Keratinocyte (primary cell): ENCODE data around the gene SLC35F2. TPM values are rescaled to one million over a fixed set of nuclear protein-coding genes. Genes with fewer than 3 reads are reported as not detected.

Source experiments
- DNase-seq: peaks from one replicate; pipeline ENCODE4 v3.0.0-alpha.2; 2011; ENCODE audit warnings: low read depth, missing footprints, low spot score
- FAIRE-seq: peaks from 2 replicates; lab custom pipeline; 2011; peaks lifted over from hg19 to GRCh38; lab: Jason Lieb, UNC
- H2AFZ ChIP-seq: 2 replicates; pipeline ENCODE4 v1.6.0; 2012; ENCODE audit warnings: low read length, control low read depth, inconsistent platforms; ENCODE audit not compliant: control insufficient read depth
- H3K27ac ChIP-seq: 2 replicates; pipeline ENCODE4 v1.5.1; 2011; ENCODE audit warnings: low read length; ENCODE audit not compliant: control insufficient read depth, insufficient read depth
- H3K27me3 ChIP-seq: 3 replicates; pipeline ENCODE4 v1.6.0; 2011; ENCODE audit warnings: low read length; ENCODE audit not compliant: control insufficient read depth, insufficient read depth; ENCODE audit errors: extremely low read depth
- H3K36me3 ChIP-seq, 2 experiments: 2 replicates in 1 of 2; 3 replicates in 1 of 2; pipeline ENCODE4 v1.5.1; 2011; ENCODE audit warnings: low read length in 2 of 2, mild to moderate bottlenecking in 1 of 2; ENCODE audit not compliant: control insufficient read depth in 2 of 2, insufficient read depth in 2 of 2; ENCODE audit errors: extremely low read depth in 1 of 2
- H3K4me1 ChIP-seq: 3 replicates; pipeline ENCODE4 v1.5.1; 2011; ENCODE audit warnings: low read length; ENCODE audit not compliant: control insufficient read depth, insufficient read depth; ENCODE audit errors: extremely low read depth
- H3K4me2 ChIP-seq: 3 replicates; pipeline ENCODE4 v1.6.0; 2011; ENCODE audit warnings: low read depth, low read length; ENCODE audit not compliant: control insufficient read depth, insufficient read depth; ENCODE audit errors: extremely low read depth
- H3K4me3 ChIP-seq, 3 experiments: fragments of 200-600 bp in 1 of 3; sonication (generic) in 1 of 3; 2 replicates in 2 of 3; 3 replicates in 1 of 3; pipeline ENCODE4 v1.5.1; 2011 to 2016; ENCODE audit warnings: low read length in 3 of 3, mild to moderate bottlenecking in 3 of 3, control low read depth in 2 of 3, inconsistent platforms in 1 of 3, low read depth in 1 of 3, mixed read lengths in 1 of 3, mixed run types in 1 of 3, moderate library complexity in 1 of 3; ENCODE audit not compliant: control insufficient read depth in 2 of 3, insufficient read depth in 2 of 3; ENCODE audit errors: extremely low read depth in 1 of 3
- H3K79me2 ChIP-seq: 2 replicates; pipeline ENCODE4 v1.6.0; 2012; ENCODE audit warnings: low read length; ENCODE audit not compliant: control insufficient read depth, insufficient read depth
- H3K9ac ChIP-seq: 3 replicates; pipeline ENCODE4 v1.6.0; 2011; ENCODE audit warnings: low read length; ENCODE audit not compliant: control insufficient read depth, insufficient read depth; ENCODE audit errors: extremely low read depth
- H3K9me1 ChIP-seq: 3 replicates; pipeline ENCODE4 v1.6.0; 2011; ENCODE audit warnings: low read length; ENCODE audit not compliant: control insufficient read depth, insufficient read depth; ENCODE audit errors: extremely low read depth
- H3K9me3 ChIP-seq: 2 replicates; pipeline ENCODE4 v1.5.1; 2012; ENCODE audit warnings: low read depth, low read length; ENCODE audit not compliant: control insufficient read depth
- H4K20me1 ChIP-seq: 3 replicates; pipeline ENCODE4 v1.6.0; 2011; ENCODE audit warnings: low read length; ENCODE audit not compliant: control insufficient read depth, insufficient read depth; ENCODE audit errors: extremely low read depth
- EZH2 ChIP-seq: IDR thresholded peaks from one replicate; pipeline ENCODE4 v1.6.1; 2012; ENCODE audit warnings: inconsistent platforms, mild to moderate bottlenecking, low read length, moderate library complexity
- dilution Hi-C: fragments of 300-500 bp; cut with MboI; formaldehyde crosslinking; loops from one replicate; pipeline ENCODE4 v1.7.0; 2020; ENCODE audit warnings: low sequenced_read_pairs; ENCODE audit not compliant: extremely low pct_ligation_motif_present
- polyA plus RNA-seq, 5 experiments: library from polyadenylated mRNA; depleted of rRNA in 3 of 5; stranded (reverse) in 3 of 5; stranded (forward) in 1 of 5; unstranded in 1 of 5; fragments of >200 nt; gene quantifications; 1 replicate in 1 of 5; 2 replicates in 3 of 5; 3 replicates in 1 of 5; pipeline versions ENCODE4 v1.2.1 to v1.2.3, GENCODE V29; 2011 to 2012; ENCODE audit warnings: missing spikeins in 2 of 5, low read depth in 1 of 5, low replicate concordance in 1 of 5
- TF ChIP-seq, protein P1 (sequence below), 3 experiments: IDR thresholded peaks in 1 of 3; conservative IDR thresholded peaks in 1 of 3; optimal IDR thresholded peaks in 1 of 3; 2 replicates in 2 of 3; 3 replicates in 1 of 3; pipeline versions ENCODE3 to v1.5.1; 2011; ENCODE audit warnings: low read length in 3 of 3, mild to moderate bottlenecking in 3 of 3, moderate library complexity in 2 of 3, control low read depth in 1 of 3, inconsistent platforms in 1 of 3; ENCODE audit not compliant: insufficient read depth in 2 of 3; ENCODE audit errors: extremely low read depth in 1 of 3

Gene SLC35F2
- polyA plus RNA-seq, 1 donor (not counting 4 experiments of a cell fraction or from before 2014, with no cell fraction given) = 47.2 TPM

DNA sequence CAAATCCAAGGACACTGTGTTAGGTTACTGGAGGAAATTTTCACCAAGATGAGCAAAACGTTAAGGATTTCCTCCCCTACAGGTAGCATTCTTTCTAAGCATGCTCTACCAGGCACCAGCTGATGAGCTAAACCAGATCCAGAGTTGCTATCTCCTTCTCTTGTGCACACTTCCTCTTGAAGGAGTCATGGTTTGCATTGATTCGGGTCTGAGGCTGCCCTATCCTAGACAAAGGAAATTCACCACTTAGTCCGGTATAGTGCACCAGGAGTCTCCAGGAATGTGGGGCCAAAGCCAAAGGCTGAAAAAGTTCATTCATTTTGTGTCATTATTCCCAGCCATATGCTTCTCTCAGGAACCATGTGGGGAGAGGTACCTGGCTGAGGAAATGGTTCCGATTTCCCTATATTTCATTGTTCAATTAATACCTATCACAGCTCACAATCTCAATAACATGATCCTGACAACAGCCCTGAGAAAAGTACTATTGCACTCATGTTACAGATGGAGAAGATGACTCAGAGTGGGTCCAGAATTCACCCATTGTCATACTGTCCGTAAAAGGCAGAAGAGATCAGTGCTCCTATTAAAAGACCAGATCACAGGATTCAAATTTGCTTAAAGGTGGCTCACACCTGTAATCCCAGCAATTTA is 39.1 kb downstream of the SLC35F2 start:
- peaks cover 12% of the 10 kb centered on the region for H3K4me1 ChIP-seq
- H3K27ac ChIP-seq = no peak overlapping the region
- H3K9me1 ChIP-seq = peaks cover 5% of the 10 kb centered on the region
- peaks cover 6% of the 10 kb centered on the region for H4K20me1 ChIP-seq
- H3K9me3 ChIP-seq = no peaks in the 10 kb centered on the region
- peaks cover 88% of the 10 kb centered on the region for H3K79me2 ChIP-seq
- H3K4me3 ChIP-seq = no peak overlapping the region
- DNase-seq = no peak
- no peaks in the 10 kb centered on the region for H3K36me3 ChIP-seq
- TF ChIP-seq EZH2 = no peak
- TF ChIP-seq, protein P1, sequence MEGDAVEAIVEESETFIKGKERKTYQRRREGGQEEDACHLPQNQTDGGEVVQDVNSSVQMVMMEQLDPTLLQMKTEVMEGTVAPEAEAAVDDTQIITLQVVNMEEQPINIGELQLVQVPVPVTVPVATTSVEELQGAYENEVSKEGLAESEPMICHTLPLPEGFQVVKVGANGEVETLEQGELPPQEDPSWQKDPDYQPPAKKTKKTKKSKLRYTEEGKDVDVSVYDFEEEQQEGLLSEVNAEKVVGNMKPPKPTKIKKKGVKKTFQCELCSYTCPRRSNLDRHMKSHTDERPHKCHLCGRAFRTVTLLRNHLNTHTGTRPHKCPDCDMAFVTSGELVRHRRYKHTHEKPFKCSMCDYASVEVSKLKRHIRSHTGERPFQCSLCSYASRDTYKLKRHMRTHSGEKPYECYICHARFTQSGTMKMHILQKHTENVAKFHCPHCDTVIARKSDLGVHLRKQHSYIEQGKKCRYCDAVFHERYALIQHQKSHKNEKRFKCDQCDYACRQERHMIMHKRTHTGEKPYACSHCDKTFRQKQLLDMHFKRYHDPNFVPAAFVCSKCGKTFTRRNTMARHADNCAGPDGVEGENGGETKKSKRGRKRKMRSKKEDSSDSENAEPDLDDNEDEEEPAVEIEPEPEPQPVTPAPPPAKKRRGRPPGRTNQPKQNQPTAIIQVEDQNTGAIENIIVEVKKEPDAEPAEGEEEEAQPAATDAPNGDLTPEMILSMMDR (optimal IDR thresholded peaks at IDR 0.05 in 1 of 3, IDR thresholded peaks at IDR 0.05 in 1 of 3, conservative IDR thresholded peaks at IDR 0.05 in 1 of 3; ENCODE audit: extremely low read depth in 1 of 3, insufficient read depth in 2 of 3, low read length in 3 of 3) = no peak
- no peak for FAIRE-seq
- no peak overlapping the region for H3K9ac ChIP-seq
- no peaks in the 10 kb centered on the region for H3K27me3 ChIP-seq
- dilution Hi-C loops = no loop called here
- no peak overlapping the region for H2AFZ ChIP-seq
- H3K4me2 ChIP-seq = no peak overlapping the region

GRCh38 chr11:107818491-107818890 is 40.1 kb downstream of the SLC35F2 start:
- TF ChIP-seq, protein P1 (optimal IDR thresholded peaks at IDR 0.05 in 1 of 3, IDR thresholded peaks at IDR 0.05 in 1 of 3, conservative IDR thresholded peaks at IDR 0.05 in 1 of 3; ENCODE audit: extremely low read depth in 1 of 3, insufficient read depth in 2 of 3, low read length in 3 of 3) = no peak
- TF ChIP-seq EZH2 = no peak
- no peak overlapping the region for H3K4me2 ChIP-seq
- H3K9ac ChIP-seq = no peak overlapping the region
- H3K27me3 ChIP-seq = no peaks in the 10 kb centered on the region
- peaks cover 83% of the 10 kb centered on the region for H3K79me2 ChIP-seq
- peaks cover 2% of the 10 kb centered on the region for H3K9me1 ChIP-seq
- no peak for FAIRE-seq
- DNase-seq = no peak
- no peak overlapping the region for H2AFZ ChIP-seq
- H3K9me3 ChIP-seq = no peaks in the 10 kb centered on the region
- H3K36me3 ChIP-seq = no peaks in the 10 kb centered on the region
- dilution Hi-C loops = no loop called here
- H4K20me1 ChIP-seq = peaks cover 6% of the 10 kb centered on the region
- no peak overlapping the region for H3K4me3 ChIP-seq
- H3K27ac ChIP-seq = no peak overlapping the region
- H3K4me1 ChIP-seq = peaks cover 9% of the 10 kb centered on the region
